GM18909 (cell line): ENCODE measurements around the gene TANC1.
A peak's percentile ranks its signal among the peaks of the same experiment; 100 is the strongest.

Experiments
- ATAC-seq: cut with Tn5 transposase; IDR thresholded peaks from one replicate; pipeline ENCODE4 v1.9.1; 2021; ENCODE audit warnings: mild to moderate bottlenecking; ENCODE audit not compliant: unreplicated experiment, poor library complexity

The TANC1 gene

DNA sequence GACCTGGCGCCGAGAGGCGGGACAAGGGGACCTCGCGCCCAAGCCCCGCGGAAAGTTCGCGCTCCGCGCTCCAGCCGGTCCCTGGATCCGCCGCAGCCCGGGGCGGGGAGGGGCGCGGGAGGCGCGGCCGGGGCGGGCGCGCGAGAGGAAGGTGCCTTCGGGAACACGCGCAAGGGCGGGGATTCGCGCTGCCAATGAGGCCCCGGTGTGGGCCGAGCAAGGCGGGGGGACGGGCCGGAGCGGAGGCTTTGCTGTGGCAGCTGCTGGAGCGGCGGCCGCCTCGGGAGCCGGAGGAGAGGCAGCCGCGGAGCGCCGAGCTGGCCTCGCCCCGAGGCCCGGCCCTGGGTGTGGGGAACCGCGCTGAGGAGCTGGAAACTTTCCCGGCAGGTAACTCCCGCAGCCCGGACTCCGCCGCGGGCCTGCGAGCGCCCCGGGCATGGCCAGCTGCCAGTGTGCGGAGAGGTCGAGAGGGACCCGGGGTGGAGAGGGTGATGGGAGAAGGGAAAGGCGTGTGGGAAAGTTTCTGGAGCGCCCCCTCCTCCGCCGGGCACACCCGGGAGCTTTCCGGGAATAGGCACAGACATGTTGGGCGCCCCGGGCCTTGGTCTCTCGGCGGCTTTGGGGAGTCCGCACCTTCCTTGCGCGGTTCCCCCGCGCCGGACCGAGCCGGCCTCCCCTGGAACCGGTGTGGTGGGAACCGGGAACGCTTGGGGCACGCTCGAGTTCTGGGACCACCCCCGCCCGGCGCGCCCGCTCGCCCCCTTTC, at the start of gene TANC1:
Gene TANC1 (plus strand): TSS at position 245 of the 766 bp plus-strand sequence. CDS start 97,271 bp downstream, outside the sequence.
- peak; percentile 91 for ATAC-seq

DNA sequence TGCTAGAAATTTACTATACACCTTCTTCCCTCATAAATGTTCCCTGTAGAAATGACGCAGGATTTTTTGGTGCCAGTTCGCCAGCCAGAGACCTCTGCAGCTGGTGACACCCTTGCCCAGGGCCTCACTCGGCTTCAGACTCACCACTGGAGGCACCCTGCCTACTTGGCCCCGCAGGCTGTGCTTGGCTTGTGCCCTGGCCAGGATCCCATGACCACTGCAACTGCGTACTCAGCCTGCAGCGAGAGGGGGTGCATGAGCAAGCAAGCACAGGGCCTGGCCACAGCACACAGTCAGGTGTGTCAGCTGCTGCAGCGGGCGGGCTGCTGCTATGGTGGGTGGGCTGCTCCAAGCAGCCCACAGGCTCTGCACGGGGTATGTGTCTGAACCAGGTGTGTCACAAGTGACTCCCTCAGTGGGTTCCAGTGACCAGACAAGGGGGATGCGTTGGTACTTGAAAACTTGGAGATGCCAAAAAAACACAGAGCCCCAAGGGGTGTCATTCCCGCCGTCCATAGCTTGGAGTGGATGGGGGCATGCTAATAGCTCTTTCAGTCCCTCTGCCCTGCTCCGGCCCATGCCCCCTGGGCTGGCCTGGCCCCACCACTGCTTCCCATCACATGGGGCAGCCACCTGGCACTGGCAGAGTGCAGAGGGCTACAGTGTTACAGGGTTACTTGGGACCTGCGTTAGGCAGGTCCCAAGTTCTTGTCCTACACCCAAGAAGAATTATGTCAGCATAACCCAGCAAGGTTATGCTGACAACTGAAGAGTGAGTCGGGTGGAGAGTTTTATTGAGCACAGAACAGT, 46.6 kb upstream of the TANC1 start:
- ATAC-seq, result no peak

DNA sequence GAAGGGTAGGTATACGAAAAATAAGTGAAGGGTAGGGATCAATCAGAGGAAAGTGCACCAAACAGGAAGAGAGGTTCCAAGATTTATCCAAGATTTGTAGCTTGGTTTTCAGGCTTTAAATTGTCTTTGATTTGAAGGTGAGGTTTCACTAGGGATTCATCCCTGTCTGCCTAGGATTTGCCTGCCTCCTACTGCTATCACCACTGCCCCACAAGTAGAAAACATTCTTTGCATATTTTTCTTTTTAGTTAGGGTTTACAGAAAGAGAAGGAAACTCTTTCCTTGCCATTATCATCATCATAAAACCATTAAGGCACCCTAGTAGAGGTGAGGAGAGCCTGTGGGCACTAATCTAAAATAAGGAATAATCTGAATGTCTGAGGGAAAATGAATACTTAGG, 45.8 kb upstream of the TANC1 start:
- no peak for ATAC-seq

DNA sequence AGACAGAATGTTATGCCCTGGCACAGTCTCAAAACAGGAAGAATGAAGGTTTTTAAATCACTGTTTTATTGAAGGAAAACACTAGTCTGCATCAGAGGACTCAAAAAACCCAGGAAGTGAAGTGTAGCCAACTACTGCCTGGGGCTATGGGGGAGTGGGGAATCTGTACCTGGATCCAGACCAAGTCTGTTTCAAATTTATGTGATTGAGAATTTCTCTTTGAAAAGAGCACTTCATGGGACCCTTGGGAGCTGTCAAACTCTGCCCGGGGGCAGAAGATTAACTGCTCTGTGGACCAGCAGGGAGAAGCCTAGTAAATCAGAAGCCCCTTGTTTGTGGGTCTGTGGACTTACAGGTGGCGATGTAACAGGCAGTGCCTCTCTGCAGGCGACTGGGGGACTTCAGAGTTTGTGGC, 45.3 kb upstream of the TANC1 start:
- ATAC-seq, result no peak

DNA sequence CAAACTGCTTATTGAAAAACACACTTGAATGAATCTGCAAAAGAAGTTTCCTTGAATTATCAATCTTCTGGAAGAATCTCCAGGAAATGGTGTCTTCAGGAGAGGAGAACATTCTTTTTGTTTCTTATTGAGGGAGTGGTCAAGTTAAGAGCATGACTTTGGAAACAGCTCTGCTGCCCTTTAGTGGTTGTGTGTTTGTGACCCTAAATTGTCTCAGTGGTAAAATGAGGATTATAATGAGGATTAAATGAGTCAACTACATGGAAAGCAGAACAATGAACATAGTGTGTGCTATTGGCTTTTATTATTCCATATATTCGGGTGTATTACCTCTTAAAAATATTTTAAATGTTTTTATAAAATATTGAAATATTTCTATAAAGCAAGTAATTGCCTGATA, 44.8 kb upstream of the TANC1 start:
- ATAC-seq, result no peak

DNA sequence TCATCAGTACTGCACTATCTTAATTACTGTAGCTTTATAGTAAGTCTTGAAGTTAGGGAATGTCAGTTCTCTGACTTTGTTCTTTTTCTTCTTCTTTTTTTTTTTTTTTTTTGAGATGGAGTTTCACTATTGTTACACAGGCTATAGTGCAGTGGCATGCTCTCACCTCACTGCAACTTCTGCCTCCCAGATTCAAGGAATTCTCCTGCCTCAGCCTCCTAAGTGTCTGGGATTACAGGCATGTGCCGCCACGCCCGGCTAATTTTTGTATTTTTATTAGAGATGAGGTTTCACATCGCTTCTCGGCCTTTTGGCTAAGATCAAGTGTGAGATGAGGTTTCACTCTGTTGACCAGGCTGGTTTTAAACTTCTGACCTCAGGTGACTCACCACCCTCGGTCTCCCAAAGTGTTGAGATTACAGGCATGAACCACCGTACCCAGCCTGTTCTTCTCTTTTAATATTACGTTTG, 41.9 kb upstream of the TANC1 start:
- ATAC-seq, result no peak

DNA sequence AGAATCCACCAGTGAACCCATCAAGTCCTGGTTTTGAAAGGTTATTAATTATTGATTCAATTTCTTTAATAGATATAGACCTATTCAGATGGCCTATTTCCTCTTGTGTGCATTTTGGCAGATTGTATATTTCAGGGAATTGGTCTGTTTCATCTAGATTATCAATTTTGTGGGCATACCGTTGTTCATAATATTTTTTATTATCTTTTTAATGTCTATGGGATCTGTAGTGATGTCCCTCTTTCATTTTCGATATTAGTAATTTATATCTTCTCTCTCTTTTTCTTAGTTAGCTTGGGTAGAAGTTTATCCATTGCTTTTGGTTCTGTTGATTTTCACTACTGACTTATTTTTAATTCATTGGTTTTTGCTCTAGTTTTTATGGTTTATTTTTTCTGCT, 39.9 kb upstream of the TANC1 start:
- ATAC-seq, result no peak

DNA sequence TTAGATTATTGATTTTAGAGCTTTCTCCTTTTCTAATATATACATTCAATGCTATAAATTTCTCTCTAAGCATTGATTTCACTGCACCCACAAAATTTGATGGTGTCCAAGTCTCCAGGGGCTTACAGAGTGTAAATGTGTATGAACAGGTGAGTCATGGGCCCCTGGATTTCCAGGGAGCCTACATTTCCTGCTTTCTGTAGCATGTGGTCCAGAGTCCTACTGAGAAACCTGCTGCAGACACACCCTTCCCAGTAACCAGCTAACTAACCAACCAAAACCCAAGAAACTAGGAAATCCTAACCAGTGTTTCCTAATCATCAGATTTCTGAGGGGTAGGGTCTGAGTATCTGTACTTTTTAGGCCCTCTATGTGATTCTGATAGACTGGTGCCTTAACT, 39.5 kb upstream of the TANC1 start:
- no peak for ATAC-seq

DNA sequence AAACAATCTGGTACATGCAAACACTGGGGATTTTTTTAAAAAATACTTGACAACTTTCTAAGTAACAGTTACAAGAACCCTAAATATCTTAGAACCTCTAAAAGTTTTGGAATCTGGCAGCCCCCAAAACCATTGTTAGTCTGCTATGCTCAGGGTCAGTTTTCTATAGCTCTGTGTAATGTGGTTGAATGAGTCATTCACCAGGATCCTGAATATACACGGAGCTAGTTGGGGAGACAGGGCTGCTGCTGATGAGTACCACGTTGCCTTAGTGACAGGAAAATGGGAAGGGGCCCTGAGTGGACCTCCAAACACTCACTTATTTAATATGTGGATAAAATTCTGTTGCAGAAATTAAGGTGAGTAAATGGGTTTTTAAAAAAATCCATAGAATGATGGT, 36.9 kb upstream of the TANC1 start:
- no peak for ATAC-seq

DNA sequence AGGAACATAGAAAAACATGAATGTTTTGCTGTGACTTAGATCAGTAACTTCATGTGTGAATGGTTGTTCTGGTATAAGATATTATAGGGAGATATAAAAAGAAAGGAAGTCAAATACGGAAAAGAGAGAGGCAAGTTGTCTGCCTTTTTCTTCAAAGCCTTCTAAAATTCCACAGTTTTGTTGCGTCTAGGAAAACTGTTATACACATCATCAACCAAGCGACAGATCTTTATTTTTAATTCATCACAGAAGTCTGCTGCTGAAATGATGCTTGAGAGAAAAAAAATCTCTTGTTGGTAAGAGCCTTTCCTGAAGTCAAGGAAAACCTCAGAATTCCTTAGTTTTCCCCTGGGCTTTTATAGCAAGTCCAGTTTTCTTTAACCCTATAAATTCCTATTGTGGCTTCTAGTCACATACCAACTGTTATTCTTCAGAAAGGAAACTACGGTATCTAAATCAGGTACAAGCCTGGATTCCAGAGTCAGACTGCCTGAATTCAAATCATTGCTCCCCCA, 36.3 kb upstream of the TANC1 start:
- ATAC-seq, result no peak

DNA sequence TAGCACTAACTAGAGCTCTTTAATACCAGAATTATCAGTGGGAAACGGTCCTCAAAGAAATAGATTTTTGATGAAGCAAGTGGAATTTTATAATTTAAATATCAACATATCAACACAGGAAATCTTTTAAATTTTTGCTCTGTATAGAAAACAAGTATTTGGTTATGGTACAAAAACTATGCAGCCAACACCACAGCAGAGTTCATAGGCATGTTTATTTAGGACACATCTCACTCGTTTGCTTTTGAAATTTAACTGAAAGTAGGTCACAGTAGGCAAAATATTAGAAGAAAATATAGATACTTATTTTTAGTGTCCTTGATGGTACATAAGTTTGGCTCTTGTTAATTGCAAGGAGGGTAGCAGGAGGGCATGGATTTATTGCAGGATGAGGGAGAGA, 34.3 kb upstream of the TANC1 start:
- no peak for ATAC-seq

DNA sequence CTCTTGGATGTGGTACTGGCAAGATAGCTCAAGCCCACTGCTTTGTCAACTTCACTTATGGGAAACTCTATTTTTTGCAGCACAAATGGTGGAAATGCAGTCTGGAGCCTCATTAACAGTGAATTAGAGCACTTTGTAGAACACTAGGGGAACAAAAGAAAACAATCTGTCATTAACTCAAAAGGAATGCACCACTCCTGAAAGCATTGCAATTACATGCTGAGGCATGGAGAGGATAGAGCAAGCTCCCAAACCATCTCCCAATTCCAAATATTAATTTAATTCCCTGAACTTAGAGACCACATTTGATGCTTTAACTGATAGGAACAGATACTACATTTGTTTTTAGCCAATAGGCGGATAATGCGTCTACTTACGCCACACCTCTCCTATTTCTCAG, 32.8 kb upstream of the TANC1 start:
- no peak for ATAC-seq

DNA sequence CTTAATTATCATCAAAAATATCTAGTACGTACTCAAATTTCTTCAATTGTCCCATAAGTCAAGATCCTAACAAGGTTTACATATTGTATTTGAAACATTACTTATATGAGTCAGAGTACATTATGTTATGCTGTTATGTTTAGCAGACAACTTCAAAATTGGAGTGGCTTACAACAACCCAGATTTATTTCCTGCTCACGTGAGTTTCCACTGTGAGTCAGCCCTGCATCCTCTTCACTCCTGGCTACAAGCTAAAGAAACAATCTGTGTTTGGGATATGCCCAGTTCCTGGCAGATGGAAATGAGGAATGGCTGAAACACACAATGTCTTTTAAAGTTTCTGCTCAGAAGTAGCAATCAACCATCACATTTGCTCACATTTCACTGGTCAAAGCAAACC, 31.5 kb upstream of the TANC1 start:
- ATAC-seq, result no peak

DNA sequence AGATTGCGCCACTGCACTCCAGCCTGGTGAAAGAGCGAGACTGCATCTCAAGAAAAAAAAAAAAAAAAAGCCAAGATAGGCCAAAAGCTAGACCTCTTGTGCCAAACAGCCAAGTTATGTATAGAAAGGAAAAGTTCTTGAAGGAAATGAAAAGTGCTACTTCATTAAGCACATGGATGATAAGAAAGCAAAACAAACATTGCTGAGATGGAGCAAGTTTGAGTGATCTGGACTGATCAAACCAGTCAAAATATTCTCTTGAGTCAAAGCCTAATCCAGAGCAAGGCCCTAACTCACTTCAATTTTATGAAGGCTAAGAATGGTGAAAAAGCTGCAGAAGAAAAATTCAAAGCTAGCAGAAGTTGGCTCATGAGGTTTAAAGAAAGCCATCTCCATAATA, 28.1 kb upstream of the TANC1 start:
- ATAC-seq, result no peak

DNA sequence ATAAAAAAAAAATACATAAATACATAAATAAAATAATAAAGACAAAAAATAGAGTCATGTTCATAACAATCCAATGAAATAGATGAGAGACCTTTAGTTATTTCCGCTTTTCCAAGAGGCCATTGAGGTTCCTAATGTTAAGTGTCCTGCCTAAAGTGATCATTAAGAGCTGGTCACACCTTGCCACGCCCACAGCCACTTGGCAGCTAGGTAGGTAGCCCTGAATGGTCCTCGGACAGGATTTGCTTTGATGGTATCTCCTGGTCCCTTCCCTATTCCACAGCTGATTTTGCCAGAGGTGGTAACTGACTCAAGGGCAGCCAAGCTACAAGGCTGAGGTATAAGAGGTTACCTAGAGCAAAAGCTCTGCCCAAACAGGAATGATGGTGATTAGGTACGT, 24.5 kb upstream of the TANC1 start:
- no peak for ATAC-seq

DNA sequence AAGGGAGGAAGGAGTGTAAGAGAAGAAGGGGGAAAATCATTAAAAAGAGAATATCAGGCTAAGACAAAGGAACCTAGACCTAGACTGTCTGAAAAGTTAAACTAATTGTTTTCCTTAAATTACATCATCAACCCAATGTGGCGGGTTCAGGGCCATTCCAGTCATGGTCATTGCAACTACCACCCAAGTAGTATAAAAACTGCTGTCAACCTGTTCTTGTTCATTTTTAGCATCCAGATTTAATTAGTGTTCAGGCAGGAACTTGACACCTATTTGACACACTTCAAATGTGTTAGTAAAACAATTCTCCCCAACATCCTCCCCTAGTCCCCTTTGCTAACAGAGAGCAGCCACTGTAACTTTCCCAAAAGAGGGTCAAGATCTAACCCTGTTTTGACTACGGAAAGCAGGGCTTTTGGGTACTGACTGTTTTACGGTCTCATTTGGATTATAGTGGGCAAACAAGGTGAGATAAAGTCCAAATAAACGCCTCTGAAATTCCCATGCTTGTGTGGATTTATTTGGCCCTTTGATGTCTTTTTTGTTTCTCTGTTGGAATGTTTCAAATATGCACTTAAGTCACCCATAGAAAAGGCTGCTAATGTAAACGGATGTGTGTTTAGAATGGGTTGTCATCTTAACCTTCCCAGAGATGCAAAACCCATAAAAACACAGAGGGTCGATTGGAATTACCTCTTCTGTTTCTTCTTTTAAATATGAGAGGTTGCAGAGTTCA, 19.3 kb upstream of the TANC1 start:
- ATAC-seq, result no peak

DNA sequence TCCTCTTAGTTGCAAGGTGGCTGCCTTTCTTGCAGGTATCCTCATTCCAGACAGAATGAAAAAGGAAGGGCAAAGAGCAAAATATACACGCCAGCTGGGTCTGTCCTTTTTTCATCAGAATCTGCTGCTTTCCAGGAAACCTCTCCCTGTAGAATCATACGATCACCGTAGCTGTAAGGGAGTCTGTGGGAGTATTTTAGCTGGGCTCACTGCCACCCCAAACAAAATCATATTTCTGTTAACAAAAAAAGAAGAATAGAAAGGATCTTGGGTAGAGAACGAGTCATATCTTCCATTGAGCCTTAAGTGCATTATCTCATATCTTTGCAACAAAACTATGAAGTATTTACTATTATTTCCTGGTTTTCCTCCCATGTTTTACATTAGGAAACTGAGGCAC, 15.0 kb upstream of the TANC1 start:
- no peak for ATAC-seq

DNA sequence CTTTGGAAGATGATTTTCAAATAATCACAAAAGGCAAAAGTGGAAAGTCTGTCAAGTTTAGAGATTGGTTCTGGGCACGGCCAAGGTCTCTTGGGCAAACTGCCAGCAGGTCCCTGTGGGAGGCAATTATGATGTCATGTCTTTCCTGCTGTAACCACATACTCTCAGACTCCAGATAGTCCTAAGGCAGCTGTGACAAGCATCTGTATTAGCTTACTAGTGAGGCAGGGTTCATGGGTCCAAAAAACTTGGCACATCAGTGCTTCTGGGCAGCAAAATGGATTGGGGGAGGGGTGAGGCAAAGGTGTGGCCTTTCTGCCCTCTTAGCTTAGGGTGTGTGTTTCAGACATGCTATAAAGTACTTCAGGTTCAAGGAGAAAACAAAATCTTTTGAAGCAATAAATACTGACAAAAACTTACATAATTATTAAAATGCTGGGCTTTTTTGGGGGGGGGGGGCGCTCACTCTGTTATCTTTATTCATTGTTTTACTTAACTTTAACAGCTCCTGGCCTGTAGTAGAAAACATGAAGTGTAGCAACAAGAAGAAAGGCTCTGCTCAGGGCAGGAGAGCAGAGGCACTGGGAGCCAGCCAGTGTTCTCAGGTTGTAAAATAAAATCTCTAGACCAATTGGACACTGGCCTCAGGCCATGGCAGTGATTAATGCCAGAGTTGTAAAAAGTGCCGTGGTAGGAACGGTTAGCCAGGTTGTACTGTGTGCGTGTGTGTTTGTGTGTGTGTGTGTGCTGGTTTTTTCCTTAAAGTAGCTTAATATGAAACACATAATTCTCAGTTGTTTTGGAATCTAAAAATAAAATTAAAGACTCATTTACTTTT, 14.3 kb upstream of the TANC1 start:
- ATAC-seq, result peak; percentile 82

DNA sequence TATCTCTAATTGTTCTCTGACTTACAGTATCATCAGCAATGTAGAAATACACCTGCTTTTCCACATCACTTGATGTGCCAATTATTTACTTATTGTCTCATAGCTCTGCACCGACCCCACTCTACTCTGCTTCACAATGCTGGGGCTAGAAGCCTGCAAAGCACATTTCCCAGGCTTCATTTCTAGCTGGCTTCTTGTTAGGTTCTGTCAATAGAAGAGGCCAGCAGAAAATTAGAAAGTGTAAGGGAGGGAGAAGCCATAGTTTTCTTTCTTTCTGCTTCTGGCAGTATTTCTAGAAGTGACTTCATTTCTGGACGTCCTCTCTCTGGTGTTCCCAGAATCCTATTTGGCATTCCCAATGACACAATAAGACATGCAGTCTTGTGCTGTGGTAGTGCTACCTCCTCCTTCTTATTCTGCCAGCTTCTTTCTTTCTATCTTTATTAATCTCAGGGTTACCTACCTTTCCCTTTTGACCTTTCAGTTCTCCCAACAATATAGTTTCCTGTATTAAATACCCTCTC, 12.5 kb upstream of the TANC1 start:
- ATAC-seq, result no peak

DNA sequence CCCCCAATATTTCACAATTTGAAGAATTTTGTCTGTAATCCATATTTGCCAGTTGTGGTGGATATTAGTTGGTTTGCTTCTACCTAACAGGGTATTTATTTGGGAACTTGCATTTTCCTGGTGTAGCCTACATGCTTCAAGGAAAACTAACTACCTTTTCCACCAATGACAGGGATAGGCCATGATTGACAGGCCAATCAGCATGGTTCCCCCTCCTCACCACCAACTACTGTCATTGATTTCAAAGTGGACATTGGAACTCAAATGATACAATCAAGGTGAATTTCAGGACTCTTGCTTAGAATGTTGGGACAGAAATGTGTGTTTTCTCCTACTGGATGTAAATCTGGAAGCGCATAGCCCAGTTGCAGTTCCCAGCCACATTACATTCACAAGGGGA, 10.1 kb upstream of the TANC1 start:
- ATAC-seq, result no peak
